ENCODE results near the gene RAE1. TPM values are rescaled to one million over a fixed set of nuclear protein-coding genes. Genes with fewer than 3 reads are reported as not detected.

RAE1 gene
- total RNA-seq, 1 experiment from 2014 or later: 53.1 TPM

DNA sequence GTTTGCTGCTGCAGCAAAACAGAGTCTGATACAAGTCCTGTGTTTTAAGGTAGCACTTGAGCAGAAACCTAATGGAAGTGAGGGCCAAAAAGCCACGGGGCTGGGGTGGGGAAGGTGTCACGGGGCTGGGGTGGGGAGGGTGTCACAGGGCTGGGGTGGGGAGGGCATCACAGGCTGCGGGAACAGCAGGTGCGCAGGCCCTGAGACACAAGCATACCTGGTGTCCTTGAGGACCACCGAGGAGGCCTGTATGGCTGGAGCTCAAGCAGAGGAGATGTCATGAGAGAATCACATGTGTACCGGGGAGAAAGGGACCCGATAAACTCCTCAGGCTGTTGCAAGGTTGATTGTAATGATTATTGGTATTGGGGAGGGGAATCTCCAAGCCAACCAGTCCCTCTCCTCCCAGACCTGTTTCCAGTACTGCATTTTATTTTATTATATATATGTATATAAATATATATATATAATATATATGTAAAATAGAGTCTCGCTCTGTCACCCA is 35.0 kb upstream of the RAE1 start:
- H4K20me1 ChIP-seq (ENCODE audit: control insufficient read depth, insufficient read depth, insufficient read length): no peaks in the 10 kb centered on the region
- no peak overlapping the region for H4K8ac ChIP-seq (replicated peaks; ENCODE audit: insufficient read length, low read depth, low read length)
- no peak overlapping the region for H2AK5ac ChIP-seq (ENCODE audit: insufficient read length, low read length)
- H3K4me1 ChIP-seq (ENCODE audit: insufficient read depth, low read length): no peaks in the 10 kb centered on the region
- H3K23me2 ChIP-seq (ENCODE audit: insufficient read length, low read depth, low read length, poor library complexity, severe bottlenecking): no peaks in the 10 kb centered on the region
- H2AFZ ChIP-seq (ENCODE audit: low read length): no peak overlapping the region
- no peak overlapping the region for H3K9ac ChIP-seq (ENCODE audit: extremely low read depth, insufficient read length, low read length)
- no peak overlapping the region for H3T11ph ChIP-seq (ENCODE audit: low read length)
- no peak overlapping the region for H2BK20ac ChIP-seq (ENCODE audit: low read depth, low read length, poor library complexity, severe bottlenecking)
- H2BK120ac ChIP-seq (ENCODE audit: low read depth, low read length, poor library complexity, severe bottlenecking): no peak overlapping the region
- no peaks in the 10 kb centered on the region for H3K9me3 ChIP-seq (ENCODE audit: control insufficient read depth, low read depth, low read length)
- H2BK12ac ChIP-seq (ENCODE audit: insufficient read length, low read depth, low read length): no peak overlapping the region
- no peaks in the 10 kb centered on the region for H3K79me1 ChIP-seq (ENCODE audit: insufficient read depth, low read depth, low read length, poor library complexity, severe bottlenecking)
- no peak for TF ChIP-seq CTCF (conservative IDR thresholded peaks at IDR 0.05)
- H3K9me3 Mint-ChIP-seq: no peaks in the 10 kb centered on the region
- H3K27me3 ChIP-seq (ENCODE audit: insufficient read depth, low read length): no peaks in the 10 kb centered on the region
- no CpG with 5 or more reads among the region's 8 CpGs for WGBS (ENCODE audit: extremely low coverage, insufficient read length, low lambda C conversion rate)
- H3K36me3 Mint-ChIP-seq (ENCODE audit: insufficient read depth in 1 of 3, low read depth in 3 of 3): no peaks in the 10 kb centered on the region
- H3K56ac ChIP-seq (ENCODE audit: insufficient read length, low read depth, low read length): no peak overlapping the region
- no peak for DNase-seq
- peaks cover 9% of the 10 kb centered on the region for H3K27me3 Mint-ChIP-seq (ENCODE audit: low read depth)
- H3K4me2 ChIP-seq (ENCODE audit: insufficient read depth, insufficient read length, low read length): no peak overlapping the region
- no peak overlapping the region for H3K4me3 Mint-ChIP-seq
- peak overlapping the region in 1 of 3 experiments; percentile 29; a peak in 1 of 7 replicates for H3K27ac Mint-ChIP-seq
- H4K5ac ChIP-seq (ENCODE audit: insufficient read length, low read depth, low read length): no peak overlapping the region
- no peak overlapping the region for H3K4ac ChIP-seq (ENCODE audit: low read depth, low read length)
- H3K27ac ChIP-seq (ENCODE audit: insufficient read length, low read depth, low read length): no peak overlapping the region
- H2BK15ac ChIP-seq (ENCODE audit: low read depth, low read length): no peak overlapping the region
- H3K18ac ChIP-seq (ENCODE audit: insufficient read length, low read depth, low read length): no peak overlapping the region
- no peak overlapping the region for H4K91ac ChIP-seq (ENCODE audit: insufficient read length, low read depth, low read length)
- no peak overlapping the region for H2BK5ac ChIP-seq (ENCODE audit: insufficient read length, low read length)
- H3K23ac ChIP-seq (ENCODE audit: insufficient read length, low read depth, low read length): no peak overlapping the region
- H3K79me2 ChIP-seq (ENCODE audit: insufficient read depth, low read length): no peaks in the 10 kb centered on the region
- H3K14ac ChIP-seq (ENCODE audit: insufficient read depth, low read length): no peak overlapping the region
- peaks cover 8% of the 10 kb centered on the region in 2 experiments; a peak in 2 of 4 replicates for H3K4me1 Mint-ChIP-seq
